ENCODE measurements around the gene MEGF11.
"Not testable (repeated sequence)": the region's sequence is repeated elsewhere in the genome, so short reads cannot be mapped to it uniquely, and the experiment has no call there.

The MEGF11 gene

DNA sequence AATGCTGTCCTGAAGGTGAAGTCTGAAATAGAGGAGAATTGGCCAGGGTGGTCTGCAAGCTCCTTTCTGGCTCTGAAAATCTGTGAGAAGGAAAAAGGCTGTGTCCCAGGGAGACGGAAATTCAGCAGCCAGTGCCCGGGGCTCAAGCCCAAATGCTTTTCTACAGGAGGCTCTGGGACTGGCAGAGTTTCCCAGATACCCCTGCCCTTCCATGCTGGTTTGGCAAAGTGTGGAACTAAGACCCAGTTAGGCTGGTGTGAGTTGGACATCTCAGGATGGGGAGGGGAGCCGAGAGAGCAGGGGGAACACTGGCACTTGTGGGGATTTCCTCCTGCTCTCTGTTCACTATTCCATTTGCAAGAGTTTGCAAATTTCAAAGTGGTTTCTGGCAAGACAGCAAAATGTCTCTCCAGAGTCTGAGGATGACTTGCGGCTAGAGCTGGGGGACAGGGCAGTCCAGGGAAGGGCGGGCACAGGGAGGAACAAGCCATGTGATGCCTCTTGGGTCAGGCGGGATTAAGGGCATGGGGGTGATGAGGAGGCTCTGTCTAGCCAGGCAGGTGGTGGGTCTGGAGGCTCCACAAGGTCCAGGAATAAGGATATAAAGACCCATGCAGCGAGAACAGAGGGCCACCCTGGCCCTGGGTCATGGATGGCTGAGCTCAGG lies 231.9 kb downstream of the MEGF11 start:
- DNase-seq, result no peak

DNA sequence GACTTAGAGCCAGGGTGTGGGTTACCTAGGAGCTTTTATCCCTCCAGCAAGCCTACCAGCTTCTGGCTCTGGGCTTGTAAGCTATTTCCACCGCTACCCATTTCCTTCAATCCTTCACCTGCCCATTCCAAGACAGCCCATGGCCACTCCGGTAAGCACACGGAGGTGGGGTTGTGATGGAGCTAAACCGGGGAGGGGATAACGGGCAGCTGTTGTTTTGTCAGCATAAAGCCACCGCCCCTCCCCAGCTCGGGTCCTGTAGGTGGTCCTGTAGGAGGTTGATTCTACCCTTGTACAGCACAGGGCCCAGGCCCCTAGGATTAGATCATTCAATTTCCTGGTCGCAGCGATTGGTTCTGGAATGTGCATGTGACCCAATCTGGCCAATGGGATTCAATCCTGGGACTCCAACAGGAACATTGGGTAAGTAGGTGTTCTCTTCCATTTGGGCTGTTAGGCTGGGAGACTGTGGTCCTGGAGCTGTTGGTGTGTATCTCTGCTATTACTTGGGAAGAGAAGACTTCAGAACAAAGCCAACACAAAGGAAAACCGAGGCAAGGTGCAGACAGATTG lies 233.6 kb downstream of the MEGF11 start:
- no peak for DNase-seq

DNA sequence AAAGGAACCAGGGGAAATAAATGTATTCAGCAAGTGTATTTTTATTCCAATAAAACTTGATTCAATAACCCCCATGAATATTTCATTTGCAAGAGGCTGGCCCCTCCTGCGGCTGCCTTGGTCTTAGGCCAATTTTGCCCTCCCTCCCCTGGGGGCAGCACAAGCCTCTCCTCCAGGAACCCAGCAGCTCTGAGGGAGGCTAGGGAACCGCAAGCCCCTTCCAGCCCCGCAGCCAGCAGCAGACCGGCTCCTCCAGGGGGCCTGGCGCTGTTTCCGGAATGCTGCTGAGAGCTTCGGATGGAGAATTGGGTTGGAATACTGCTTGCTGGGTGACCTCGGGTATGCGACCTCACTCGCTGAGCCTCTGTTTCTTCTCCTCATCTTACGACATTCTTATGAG lies 234.2 kb downstream of the MEGF11 start:
- no peak for DNase-seq

DNA sequence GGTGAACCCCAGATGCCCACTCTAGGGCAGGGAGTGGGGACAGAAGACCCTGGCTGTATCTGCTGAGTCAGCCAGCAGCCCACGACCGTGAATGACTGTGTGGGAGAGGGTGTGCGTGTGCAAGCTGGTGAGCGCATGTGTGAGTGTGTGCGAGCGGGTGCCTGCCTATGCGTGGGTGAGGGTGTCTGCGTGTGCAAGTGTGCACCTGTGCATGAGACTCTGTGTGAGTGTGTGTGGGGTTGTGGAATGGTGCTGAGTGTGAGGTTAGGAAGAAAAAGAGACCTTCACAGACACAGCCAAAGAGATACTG lies 235.1 kb downstream of the MEGF11 start:
- DNase-seq, result no peak

DNA sequence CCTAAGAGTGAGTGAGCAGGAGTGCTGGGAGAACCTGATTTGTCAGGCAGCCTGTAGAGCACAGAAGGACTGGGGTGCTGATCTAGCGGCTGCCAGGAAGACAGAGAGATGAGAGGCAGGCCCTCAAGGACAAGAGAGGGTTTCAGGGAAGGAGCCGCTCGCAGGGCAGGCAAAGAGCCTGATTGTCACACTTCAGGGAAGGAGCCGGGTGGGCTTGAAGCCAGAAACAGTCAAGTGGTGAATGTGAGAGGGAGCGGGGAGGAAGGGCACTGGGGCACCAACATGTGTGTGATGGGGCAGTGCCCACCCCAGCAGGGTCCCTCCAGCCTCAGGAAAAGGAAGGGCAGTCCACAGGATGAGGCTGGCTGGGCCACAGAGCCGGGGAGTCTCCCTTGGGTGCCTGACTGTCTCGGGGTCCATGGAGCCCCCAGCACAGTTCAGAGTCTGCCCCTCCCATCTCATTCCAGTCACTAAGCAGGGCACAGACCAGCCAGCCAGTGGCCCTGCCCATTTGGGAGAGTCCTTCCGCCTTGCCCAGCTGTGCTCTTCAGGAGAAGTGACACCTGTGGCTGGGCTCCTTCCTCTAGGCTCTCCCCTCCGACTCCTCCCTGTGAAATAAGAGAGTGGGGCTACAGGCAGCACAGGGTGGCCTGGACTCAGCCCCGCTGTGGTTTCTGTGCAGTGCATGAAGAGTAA lies 235.6 kb downstream of the MEGF11 start:
- DNase-seq, result no peak

DNA sequence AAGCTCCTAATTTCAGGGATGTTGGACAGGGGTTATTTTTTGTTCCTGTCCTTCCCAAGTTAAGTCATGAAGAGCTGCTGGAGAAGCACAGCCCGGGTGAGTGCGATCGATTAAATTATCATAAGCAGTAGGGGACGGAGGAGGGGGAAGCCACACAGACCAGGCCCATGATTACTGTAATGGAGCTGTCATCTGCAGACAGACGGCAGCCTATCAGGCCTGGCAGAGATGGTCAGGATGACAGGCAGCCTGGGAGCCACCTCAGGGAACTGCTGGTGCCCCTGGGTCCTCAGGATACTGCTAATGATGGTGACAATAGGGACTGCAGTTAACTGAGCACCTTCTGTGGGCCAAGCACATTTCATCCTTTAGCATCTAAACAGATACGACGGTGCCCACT lies 236.6 kb downstream of the MEGF11 start:
- DNase-seq, result no peak

DNA sequence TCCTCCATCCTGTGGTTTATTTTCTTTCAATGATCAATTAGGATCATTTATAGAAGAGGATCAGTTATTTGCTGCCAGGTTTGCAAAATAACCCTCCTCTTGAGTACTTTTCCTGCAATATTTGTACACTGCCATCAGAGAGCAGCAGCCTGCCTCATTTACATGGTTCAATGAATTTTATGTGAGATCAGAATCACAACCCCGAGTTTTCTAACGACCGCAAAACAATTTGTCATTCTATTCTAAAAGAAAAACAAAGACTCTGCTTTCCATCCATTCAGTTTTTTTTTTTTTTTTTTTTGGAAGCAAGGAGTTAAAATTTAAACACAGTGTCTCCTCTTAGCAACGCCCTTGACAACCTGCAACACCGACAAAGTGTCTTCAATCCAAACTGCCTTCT lies 237.4 kb downstream of the MEGF11 start:
- DNase-seq, result no peak

DNA sequence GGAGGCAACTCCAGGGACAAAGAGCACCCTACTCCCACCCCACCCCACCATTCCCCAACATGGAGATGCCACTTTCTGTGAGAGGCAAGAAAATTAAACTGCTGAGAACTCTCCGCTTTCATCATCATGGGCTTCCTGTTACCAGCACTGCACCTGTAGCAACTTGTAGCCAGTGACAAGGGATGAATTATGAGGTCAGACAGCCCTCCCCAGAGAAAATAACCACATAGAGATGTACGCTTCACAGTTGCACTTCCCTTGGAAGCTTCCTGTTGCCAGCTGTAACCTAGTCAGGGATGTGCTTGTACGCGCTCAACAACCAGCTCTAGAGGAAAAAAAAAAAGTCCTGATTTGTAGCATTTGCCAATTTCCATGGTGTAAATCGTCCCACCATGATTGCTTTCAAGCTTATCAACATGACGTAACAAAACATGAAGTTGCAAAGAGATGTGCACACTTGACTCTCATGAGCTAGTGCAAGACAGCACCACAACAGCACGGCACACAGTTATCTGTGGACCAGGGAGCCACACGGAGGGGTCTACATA lies 238.8 kb downstream of the MEGF11 start:
- no peak for DNase-seq

DNA sequence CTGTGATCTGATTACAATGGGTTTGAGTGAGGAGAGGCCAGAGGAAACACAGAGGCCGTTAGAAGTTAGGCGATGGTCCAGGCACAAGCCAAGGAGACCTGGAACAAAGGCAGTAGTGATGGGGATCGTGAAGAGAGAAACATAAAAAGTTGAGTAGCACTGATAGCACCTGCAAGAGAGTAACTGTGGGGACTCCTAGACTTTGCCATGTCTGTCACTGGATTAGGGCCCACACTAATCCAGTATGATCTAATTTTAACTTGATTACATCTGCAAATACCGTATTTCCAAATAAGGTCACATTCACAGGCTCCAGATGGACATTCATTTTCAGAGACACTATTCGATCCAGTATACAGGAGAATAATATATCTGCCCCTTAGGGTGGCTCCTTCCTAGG lies 239.5 kb downstream of the MEGF11 start:
- no peak for DNase-seq

DNA sequence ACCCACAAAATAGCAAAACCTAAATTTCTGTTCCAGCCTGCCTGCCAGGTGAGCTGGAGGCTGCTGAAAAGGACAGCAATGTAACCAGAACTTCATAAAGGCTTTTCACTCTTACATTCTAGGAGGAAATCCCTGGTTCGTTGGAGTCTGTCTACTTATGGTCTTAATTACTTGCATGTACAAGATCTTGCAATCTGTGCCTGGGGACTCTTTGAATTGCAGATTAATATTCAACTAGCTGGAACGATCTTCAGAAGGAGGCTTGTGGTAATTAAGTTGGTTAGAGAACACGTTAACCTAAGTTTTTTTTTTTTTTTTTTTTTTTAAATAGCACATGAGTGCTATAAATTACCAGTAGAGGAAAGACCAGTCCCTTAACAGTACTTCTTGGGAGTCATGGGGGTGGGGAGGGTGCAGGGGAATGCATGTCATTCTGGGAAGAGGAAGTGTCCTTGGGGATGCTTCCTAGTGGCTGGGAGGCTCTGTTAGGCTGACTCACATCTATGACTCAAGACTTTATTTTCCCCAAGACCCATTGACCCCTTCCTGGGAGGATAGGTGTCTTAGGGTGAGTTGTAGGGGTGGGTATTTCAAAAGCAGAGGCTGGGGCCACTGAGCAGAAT lies 244.5 kb downstream of the MEGF11 start:
- no peak for DNase-seq

DNA sequence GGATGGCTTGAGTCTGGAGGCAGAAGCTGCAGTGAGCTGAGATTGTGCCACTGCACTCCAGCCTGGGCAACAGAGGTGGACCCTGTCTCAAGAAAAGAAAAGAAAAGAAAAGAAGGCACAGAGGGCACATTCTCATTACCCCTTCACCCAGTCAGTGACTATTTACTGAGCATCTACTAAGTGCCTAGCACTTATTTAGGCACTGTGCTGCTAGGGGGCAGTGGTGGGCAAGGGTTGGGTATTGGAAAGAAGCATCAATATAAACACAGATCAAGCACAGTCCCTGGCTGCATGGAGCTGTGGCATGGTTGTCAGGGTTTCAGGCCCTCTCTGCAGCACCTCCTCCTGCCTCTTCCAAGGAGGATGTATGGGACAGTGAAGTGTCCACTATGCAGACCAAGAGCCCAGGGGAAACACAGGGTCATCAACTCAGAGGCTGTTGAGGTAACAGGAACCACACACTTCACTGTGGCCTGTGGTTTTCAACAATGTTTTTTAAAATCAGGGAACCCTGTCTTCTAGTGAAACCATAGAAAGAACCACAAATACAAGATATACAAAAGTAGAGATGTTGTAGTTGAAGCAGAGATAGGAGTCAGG lies 245.8 kb downstream of the MEGF11 start:
- no peak for DNase-seq

DNA sequence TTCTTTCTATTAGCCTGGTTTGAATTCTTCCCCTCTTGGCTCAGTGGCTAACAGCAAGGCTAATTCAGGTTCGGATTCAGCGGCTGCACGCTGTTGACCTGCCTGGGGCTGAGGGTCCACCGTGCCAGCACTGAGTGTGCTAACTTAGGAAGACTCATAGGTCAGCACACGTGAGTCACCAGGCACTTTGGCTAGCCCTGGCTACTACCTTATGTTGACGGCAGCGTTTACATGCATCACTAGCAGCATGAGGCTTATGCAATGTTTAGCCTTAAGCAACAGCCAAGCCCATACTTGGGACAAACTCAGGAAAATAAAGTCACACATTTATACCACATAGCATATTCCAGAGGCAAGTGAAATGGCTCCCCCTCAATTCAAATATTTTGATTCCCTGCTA lies 246.6 kb downstream of the MEGF11 start:
- DNase-seq, result no peak

DNA sequence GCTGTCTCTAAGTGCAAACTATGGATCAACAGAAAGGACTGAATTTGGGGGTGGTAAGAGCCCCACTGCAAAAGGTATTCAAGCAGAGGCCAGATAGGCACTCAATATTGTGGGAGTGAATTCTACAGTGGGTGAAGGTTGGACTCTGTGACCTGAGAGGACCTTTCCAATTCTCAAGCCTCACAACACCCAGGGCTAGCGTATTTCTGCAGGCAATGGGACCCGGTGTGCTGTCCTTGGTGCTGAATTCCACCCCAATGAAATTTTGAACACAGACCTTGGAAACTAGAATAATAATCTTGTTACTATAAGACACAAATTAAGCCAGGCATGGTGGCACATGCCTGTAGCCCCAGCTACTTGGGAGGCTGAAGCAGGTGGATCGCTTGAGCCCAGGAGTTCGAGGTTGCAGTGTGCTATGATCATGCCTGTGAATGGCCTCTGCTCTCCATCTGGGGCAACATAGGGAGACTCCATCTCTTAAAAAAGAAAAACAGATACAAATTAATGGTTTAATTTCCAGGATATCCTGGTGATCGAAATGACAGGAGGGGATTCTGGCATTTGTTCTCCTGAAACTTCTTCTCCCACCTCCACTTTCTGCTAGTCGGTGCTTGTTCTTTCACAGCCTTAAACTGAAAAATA lies 248.8 kb downstream of the MEGF11 start:
- DNase-seq, result no peak

DNA sequence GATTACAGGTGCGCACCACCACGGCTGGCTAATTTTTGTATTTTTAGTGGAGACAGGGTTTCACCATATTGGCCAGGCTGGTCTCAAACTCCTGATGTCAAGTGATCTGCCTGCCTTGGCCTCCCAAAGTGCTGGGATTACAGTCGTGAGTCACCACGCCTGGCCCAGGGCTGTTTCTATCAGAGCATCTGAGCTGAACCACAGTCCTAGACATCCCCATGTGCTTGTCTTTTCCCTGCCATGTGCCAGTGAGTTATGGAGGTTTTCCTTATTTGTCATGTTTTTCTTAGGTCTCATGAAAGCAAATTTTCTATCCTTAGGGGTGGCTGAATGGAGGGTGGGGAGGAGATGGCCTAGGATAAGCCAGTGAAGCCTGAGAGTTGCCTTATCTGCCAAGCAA lies 250.4 kb downstream of the MEGF11 start:
- not testable (repeated sequence) for DNase-seq

DNA sequence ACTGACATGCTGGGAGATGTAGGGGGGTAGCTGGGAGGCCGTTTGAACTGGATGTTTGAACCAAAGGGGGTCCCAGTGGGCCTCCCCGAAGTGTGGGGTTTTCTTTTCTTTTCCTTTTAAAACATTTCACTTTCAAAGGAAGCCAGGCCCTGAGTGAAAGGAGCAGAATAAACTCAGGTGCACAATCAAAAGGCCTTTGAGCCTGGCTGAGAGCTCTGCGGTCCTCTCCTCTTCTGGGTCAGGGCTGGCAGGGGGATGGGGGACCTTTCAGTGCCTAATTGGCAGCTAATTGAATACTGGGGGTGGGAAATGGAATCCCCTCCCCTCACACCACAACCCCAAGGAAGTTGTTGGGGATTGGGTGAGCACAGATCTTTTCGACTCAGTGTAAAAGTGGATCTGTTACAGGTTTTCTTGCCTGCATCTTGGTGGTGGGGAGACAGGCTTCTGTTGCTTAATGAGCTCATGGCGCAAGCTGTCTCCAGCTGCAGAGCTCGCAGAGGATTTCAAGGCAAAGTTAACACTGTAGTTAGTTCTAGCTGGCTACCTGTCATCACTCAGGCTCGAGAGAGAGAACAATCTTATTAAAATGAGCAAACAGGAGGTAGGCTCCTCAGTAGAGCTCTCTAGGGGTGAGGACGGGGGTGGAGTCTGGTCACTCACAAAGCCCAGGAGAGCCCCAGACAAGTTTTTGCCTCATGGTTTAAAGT lies 251.7 kb downstream of the MEGF11 start:
- DNase-seq, result no peak

DNA sequence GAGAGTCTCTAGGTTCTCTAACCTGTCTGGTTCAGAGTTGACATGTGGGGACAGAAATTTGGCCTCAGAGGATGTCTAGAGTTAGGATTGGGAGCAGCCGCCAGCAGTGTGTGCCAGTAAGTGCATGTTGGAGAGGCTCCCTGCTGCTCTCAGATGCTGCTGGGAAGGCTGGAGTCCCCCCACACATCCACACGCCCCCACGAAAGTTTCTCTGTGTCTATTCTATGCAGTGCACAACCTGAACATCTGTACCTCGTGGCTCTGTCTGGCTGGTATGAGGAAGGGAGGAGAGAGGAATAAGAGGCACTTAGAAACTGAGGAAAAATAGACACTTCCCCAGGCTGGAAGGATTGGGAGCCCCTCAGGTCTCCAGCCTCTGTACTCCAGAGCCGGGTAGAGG lies 252.5 kb downstream of the MEGF11 start:
- no peak for DNase-seq

DNA sequence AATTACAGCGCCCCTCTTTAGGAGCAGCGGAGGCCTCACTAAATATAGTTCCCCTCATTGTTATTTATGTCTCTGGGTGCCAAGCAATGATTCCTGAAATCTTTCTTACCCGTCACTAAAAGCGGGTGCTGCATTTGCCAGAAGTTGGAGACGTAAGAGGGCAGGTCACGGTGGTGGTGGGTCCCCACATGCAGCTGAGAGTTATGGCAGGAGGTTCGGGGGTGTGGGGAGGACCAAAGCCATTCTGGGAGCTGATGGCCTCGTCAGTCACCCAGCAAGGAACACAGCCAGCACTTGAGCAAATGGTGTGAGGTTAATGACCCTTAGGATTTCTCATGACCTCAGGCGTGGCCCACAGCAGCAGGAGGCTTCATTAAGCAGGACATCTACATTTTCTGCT lies 255.1 kb downstream of the MEGF11 start:
- no peak for DNase-seq

DNA sequence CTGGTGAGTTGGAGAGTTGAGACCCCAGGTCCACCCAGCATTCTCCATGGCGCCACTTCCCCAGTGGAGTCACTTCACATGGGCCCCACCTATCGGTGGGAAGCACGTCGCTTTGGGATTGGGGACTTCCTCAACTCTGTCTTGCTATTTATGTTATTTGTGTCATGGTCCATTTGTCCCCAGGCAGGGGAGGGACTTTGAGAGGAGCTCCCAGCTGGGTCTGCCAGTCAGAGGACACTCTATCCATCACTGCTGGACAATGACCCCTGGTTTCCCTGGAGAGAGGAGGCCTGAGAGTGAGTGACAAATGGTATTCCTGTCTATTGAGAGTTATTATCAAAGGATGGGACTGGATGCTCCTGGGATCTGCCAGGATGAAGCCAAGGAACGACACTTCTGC lies 256.6 kb downstream of the MEGF11 start:
- no peak for DNase-seq

DNA sequence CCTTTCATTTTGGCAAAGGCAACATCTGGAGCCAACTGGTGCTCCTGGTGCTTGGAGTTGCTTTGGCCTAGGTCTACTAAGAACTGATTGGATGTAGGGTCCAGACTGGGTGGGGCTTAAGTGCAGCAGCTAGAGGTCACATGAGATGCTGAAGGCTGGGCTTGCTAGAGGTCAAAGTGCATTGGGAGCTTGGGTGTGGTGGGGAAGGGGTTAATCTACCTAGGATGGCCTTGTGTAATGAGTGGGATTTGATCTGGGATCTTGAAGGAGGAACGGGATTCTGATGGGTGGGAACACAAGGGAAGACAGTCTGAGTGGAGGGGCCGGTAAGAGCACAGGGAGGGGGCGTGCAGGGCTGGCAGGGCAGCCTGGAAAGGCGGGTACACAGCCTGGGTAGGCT lies 258.7 kb downstream of the MEGF11 start:
- DNase-seq, result no peak

DNA sequence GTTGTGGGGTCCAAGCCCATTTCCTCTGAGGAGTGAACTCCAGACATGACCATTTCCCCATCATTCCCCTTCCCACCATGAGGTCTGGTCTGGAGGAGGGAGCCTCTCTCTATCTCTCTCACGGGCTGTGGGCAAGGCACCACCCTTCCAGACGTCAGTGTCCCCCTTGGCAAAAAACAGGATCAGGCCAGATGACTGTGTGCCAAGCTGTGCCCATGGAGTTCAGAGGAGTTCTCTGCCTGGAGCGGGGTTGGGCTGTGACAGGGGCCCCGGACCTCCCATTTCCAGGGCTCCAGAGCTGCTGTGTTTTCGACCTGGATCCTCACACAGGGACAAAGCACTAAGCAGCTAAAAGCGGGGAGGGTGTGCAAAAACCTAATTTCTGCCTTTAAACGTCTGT lies 259.8 kb downstream of the MEGF11 start:
- no peak for DNase-seq

DNA sequence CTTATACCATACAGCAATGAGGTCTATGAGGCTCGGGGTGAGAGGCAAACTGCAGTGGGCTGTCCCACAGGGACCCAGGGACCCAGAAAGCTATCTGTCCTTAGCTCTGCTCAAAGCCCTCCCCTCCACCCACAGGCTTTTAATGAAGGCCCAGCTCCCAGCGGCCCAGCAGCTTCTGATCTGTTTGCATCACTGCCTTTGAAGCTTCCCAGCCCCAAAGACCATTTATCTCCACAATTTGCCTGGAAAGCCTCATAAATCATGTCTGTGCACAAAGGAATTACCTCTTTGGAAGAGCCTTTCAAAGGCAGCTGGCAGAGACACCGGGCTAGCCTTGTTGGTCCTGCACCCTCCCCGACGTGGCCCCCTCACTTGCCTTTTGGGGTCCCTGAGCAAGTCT lies 260.3 kb downstream of the MEGF11 start:
- no peak for DNase-seq

DNA sequence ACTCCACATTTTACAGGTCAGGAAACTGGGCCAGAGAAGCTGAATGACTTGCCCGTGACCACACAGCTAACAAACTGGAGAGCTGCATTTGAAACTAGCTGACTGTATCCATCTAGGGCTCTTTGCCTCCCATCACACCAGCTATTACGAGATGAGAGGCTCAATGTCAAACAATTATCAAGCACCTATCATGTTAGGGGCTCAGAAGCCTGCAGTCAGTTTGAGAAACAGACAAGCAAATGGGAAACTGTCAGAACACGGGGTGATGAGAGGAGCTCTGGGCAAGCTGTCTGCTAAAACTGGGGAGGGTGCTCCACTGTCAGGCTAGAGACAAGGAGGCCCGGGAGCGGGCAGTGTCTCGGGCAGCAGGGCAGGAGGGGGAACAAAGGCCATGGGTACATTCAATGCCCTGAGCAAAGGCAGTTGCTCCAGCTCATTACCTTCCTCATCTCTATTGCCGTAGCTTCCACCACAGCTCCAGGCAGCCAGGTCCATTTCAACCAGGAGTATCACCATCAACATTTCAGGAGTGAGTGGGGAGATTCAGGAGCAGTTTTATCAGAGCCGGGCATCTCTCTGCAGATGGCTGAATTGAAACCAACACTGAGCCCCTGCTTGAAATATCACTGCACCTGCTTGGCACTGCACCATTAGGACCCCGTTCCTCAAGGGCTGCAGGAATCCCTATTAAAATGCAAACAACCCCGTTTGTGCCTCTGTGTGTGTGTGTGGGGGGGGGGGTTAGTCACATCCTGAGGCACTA lies 261.6 kb downstream of the MEGF11 start:
- no peak for DNase-seq

Measured in stimulated activated CD4-positive, alpha-beta T cell treated with anti-CD3 and anti-CD28 coated beads, Interleukin-4, amount 100 ng/mL, for 1 hour (primary cell).